ENCODE data around the gene SLC7A5. TPM values are rescaled to one million over a fixed set of nuclear protein-coding genes. Genes with fewer than 3 reads are reported as not detected.
"Not testable (repeated sequence)": the region's sequence is repeated elsewhere in the genome, so short reads cannot be mapped to it uniquely, and the experiment has no call there.

Gene SLC7A5
- total RNA-seq, 1 experiment from 2014 or later: 75.8 TPM

GRCh38 chr16:87794485-87795078, 74.7 kb downstream of the SLC7A5 start:
- DNase-seq (ENCODE audit: low spot score): no peak

DNA sequence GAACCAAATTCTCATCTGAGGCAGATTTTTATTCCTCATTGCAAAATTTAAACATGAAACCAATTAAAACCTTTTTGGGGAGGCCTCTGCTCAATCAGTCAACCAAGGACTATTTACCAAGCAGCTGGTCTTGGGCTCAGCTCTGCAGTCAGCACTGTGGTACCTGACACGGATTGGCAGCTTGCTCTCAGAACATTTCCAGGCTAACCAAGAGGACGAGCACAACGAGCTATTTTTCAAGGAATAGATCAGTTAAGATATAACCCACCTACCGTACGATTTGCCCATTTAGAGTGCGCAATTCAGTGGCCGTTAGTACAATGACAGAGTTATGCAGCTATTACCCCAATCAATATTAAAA, 77.1 kb downstream of the SLC7A5 start:
- no peak for DNase-seq (ENCODE audit: low spot score)

DNA sequence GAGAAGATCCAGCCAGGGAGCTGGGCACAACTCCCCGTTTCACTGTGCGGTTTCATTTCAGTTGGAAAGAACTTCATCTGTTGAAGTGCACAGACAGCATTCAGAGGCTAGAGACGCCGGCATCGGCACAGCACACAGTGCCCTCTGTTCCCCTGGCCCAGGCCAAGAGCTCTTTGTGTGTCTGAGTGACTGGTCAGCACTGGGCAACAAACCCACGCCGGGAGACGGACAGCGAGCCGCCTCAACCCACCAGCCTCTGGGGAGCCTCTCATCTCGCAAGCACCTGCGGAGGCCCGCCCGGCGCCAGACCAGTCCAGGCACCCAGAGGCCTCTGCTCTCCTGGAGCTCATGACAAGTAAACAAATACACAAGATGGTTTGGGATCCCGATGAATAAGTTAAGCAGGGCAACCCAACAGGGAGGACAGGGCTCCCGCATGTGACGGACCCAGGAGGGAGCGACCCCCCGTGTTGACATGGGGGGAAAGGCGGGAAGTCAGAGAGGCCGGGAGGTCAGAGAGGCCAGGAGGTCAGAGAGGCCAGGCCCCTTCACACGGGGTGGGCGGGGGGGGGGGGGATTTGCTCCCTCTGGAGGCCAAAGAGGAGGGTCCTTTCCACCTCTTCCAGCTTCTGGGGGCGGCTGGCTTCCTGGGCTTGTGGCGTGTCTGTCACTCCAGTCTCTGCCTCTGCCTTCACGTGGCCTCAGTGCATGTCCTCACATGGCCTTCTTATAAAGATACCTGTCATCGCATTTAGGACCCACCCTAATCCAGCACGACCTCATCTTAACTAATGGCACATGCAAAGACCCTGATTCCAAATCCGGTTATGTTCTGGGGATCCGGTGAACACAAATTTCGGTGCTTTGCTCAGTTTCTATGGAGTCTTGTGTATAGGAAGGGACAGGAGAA, 77.8 kb downstream of the SLC7A5 start:
- DNase-seq (ENCODE audit: low spot score): no peak

DNA sequence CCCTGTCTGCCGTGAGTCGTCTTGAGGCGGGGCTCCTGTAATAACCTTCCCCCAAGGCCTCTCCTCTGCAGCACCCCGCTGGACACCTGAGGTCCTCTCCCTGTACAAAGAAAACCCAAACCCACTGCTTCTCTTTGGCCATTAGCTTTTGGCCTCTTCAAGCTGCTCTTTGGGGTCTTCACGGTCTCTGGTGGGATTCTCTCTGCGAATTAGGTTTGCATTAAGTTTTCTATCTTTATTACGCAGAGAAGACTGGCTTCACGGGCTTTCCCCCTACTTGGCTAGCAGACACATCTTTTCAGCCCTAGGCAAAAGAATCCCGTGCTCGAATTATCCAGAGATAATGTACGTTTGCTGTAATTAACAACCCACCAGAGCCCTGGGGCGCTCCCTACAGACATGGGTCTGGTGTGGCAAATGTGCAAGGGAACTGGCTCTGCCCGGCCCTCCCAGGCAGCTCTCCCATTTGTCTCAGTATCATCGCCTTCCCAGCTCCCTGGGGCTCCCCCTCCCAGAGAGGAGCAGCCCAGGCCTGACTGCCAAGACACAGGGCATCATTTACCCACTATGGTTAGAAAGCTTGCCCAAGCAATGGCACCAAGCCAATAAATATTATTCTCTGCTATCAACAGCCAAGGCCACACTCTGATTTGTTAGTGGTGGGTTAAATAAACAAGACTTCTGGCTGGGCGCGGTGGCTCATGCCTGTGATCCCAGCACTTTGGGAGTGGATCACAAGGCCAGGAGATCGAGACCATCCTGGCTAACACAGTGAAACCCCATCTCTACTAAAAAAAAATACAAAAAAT, 78.8 kb downstream of the SLC7A5 start:
- DNase-seq (ENCODE audit: low spot score): peak; percentile 48

DNA sequence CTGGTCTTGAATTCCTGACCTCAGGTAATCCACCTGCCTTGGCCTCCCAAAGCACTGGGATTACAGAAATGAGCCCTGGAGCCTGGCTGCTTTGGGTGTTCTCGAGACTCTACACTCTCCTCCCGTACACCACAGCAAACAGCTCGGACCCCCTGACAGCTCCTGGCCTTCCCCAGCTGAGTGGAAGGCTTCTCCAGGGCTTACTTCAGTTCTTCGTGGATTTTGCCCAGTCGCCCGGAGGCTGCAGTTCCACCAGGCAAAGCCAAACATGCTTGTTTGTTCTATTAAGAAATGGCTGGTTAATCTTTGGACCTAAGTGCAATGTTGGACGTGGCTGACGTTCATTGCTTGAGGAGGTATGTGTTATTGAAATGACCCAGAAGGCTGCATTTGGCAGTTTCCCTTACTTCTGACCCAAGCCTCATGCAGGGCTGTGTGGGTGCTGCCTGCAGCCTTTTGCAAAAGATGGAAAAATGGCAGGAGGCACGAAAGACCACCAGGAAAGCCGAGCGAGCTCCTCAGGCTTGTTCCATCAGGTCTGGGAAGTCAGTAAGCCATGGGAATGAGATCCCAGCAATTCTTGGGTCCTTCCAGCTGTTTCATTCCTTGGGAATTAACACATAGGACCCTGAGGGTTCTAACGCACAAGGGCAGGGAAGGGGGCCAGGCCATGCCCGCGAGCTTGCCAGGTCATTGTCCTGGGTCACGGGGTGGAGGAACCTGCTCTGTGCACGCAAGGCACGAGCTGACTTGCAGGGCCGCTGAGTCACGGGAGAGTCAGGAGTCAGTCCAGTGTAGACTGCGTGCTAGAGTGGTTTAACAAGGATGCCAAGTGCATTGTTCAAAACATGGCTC, 79.6 kb downstream of the SLC7A5 start:
- peak; percentile 63 for DNase-seq (ENCODE audit: low spot score)

DNA sequence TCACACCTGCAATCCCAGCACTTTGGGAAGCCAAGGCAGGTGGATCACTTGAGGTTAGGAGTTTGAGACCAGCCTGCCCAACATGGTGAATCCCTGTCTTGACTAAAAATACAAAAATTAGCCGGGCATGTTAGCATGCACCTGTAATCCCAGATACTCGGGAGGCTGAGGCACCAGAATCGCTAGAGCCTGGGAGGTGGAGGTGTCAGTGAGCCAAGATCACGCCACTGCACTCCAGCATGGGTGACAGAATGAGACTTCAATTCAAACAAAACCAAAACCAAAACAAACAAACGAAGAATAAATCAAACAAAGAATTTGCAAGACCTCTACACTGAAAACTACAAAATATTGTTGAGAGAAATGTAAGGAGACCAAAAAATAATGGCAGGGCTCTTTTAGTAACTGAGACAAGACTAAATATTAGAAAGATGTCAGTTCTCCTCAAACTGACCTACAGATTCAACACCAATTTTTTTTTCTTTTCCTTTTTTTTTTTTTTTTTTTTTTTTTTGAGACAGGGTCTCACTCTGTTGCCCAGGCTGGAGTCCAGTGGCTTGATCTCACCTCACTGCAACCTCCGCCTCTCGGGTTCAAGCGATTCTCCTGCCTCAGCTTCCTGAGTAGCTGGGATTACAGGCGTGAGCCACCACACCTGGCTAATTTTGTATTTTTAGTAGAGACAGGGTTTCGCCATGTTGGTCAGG, 80.4 kb downstream of the SLC7A5 start:
- not testable (repeated sequence) for DNase-seq (ENCODE audit: low spot score)

GRCh38 chr16:87787451-87788091, 81.7 kb downstream of the SLC7A5 start:
- DNase-seq (ENCODE audit: low spot score): not testable (repeated sequence)

DNA sequence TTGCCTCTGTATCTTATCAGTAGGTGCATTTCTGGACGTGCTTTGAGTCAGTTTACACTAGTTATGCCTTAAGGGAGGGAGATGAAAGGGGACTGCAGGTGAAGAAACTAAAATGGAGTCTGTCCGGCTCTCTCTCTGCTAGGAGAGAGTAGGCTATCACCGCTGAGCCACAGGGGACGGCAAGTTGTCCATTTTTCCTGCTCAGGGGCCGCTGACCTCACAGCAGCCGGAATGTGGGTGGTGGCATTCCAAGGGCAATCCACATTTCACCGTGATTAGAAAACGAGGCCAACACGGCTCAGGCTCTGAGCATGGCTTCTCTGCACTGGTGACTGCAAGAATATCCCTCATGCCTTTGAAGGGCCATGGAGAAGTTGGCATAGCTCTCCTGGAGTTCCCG, 84.5 kb downstream of the SLC7A5 start:
- no peak for DNase-seq (ENCODE audit: low spot score)

- no peak for DNase-seq (ENCODE audit: low spot score)
Observed at GRCh38 chr16:87782033-87782432, 87.3 kb downstream of the SLC7A5 start.

GRCh38 chr16:87780385-87780989, 88.8 kb downstream of the SLC7A5 start:
- peak; percentile 27 for DNase-seq (ENCODE audit: low spot score)

Other genes with a start within 250 kb of the SLC7A5 start
- 18.4 and 33.8 TPM in 2 replicates for gene KLHDC4, start 103.5 kb downstream of the SLC7A5 start, total RNA-seq (2014; rRNA removed; shearing (Covaris generic))
- not detected in 2 replicates for gene CA5A, start 67.0 kb upstream of the SLC7A5 start, total RNA-seq (2014; rRNA removed; shearing (Covaris generic))
- gene BANP, start 81.9 kb upstream of the SLC7A5 start, total RNA-seq (2014; rRNA removed; shearing (Covaris generic)): 16.9 and 25.4 TPM in 2 replicates